Measurements from ENCODE around the gene VWA5A. TPM values are rescaled to one million over a fixed set of nuclear protein-coding genes. Genes with fewer than 3 reads are reported as not detected.

The VWA5A gene
- total and polyA plus RNA-seq, 2 experiments from 2014 or later: 7.5 to 8.2 TPM

DNA sequence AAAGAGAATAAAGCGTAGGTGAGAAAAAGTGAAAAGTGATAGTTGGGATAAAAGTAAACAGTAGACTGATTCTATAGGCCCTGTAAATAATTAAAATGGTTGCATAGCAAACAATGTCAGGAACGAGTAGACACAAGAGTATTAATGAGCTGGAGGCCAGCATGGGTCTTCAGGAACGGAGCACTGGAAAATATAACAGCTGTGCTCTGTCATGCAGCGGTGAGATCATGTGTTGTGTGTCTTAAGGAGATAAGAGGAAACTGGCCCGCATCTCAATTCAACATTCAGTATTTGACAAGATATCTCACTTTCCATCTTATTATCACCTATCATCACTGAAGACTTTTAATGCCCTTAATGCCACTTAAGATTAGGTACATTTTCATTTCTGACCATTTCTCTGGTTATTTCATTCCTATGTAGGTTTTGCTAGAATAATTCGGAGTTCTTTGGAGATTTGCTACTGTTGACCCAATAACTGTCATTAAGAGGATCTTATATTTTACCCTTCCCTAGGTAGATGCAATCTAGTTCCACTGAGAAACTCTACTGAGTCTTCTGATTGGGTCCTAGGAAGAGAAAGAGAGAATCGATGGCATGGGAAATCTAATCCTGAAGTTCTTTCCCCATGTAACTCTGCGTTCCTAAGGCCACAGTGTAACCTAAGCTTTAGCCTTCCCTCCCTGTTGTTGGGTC lies 35.5 kb upstream of the VWA5A start:
- no peak overlapping the region for H3K27ac ChIP-seq
- H3F3A ChIP-seq (ENCODE audit: insufficient read depth): no peaks in the 10 kb centered on the region
- H3K27me3 ChIP-seq (replicated peaks; ENCODE audit: insufficient read depth): peaks cover 58% of the 10 kb centered on the region
- 64 to 66% methylated on average over 8 of the region's 8 CpGs for WGBS, 2 experiments (ENCODE audit: low coverage in 1 of 2, low lambda C conversion rate in 2 of 2, missing lambda C conversion rate in 2 of 2)
- H3K79me2 ChIP-seq (ENCODE audit: insufficient read depth): no peaks in the 10 kb centered on the region
- in situ Hi-C loops (cut with MboI): loop anchor here (10.0 kb wide), 1 partner anchor 115 kb away; no protein-coding TSS in a partner anchor
- no peaks in the 10 kb centered on the region for H3K36me3 ChIP-seq (ENCODE audit: low read depth)
- no peaks in the 10 kb centered on the region for H3K9me2 ChIP-seq (ENCODE audit: insufficient read depth)
- H3K4me3 ChIP-seq: no peak overlapping the region
- no peaks in the 10 kb centered on the region for H4K20me1 ChIP-seq (ENCODE audit: insufficient read depth)
- no peak overlapping the region for H2AFZ ChIP-seq
- no peak overlapping the region for H3K4me2 ChIP-seq (ENCODE audit: unreplicated experiment)
- H3K4me1 ChIP-seq (ENCODE audit: insufficient read depth): no peaks in the 10 kb centered on the region
- TF ChIP-seq EZH2phosphoT487 (IDR thresholded peaks at IDR 0.05; ENCODE audit: insufficient read depth, low read depth) (no peak), EZH2 (IDR thresholded peaks at IDR 0.05; ENCODE audit: insufficient read depth, poor library complexity, severe bottlenecking) (no peak)
- H3K9ac ChIP-seq: no peak overlapping the region
- H3K9me3 ChIP-seq (ENCODE audit: low read depth): no peaks in the 10 kb centered on the region
- DNase-seq: no peak

- Histone ChIP-seq H3K4me1 (ENCODE audit: insufficient read depth) (no peaks in the 10 kb centered on the region), H4K20me1 (ENCODE audit: insufficient read depth) (no peaks in the 10 kb centered on the region), H3K36me3 (ENCODE audit: low read depth) (no peaks in the 10 kb centered on the region), H3K4me3 (no peak overlapping the region), H2AFZ (no peak overlapping the region), H3K9ac (no peak overlapping the region), H3F3A (ENCODE audit: insufficient read depth) (no peaks in the 10 kb centered on the region), H3K9me3 (ENCODE audit: low read depth) (no peaks in the 10 kb centered on the region), H3K27me3 (replicated peaks; ENCODE audit: insufficient read depth) (peaks cover 58% of the 10 kb centered on the region), H3K4me2 (ENCODE audit: unreplicated experiment) (no peak overlapping the region), H3K27ac (no peak overlapping the region), H3K79me2 (ENCODE audit: insufficient read depth) (no peaks in the 10 kb centered on the region), H3K9me2 (ENCODE audit: insufficient read depth) (no peaks in the 10 kb centered on the region)
- no peak for TF ChIP-seq EZH2phosphoT487 (IDR thresholded peaks at IDR 0.05; ENCODE audit: insufficient read depth, low read depth)
- no peak for TF ChIP-seq EZH2 (IDR thresholded peaks at IDR 0.05; ENCODE audit: insufficient read depth, poor library complexity, severe bottlenecking)
- 67 to 70% methylated on average over 8 of the region's 8 CpGs for WGBS, 2 experiments (ENCODE audit: low coverage in 1 of 2, low lambda C conversion rate in 2 of 2, missing lambda C conversion rate in 2 of 2)
- no peak for DNase-seq
- in situ Hi-C loops (cut with MboI): no loop called here
Measured at GRCh38 chr11:124080327-124081001, 34.8 kb upstream of the VWA5A start.

DNA sequence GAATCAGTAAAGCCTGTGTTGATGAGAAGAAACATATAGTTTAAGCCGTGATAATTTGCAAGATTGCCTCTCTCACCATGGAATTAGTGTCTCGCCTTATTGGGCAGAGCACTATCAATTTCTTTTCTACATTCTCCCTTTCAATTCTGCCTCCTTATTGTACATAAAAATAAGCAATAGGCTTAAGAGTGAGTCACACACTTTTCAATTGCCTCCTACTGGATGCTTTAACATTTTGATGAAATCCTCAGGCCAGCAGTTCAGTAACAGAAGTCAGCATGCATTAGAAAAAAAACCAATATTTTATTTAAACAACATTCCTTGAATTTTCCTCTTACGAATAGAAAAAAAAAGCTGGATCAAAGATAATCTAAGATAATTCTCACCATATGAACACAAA lies 33.8 kb upstream of the VWA5A start:
- no peaks in the 10 kb centered on the region for H3K36me3 ChIP-seq (ENCODE audit: low read depth)
- H3K9me2 ChIP-seq (ENCODE audit: insufficient read depth): no peaks in the 10 kb centered on the region
- H3K27me3 ChIP-seq (replicated peaks; ENCODE audit: insufficient read depth): peaks cover 48% of the 10 kb centered on the region
- no peaks in the 10 kb centered on the region for H4K20me1 ChIP-seq (ENCODE audit: insufficient read depth)
- no peak overlapping the region for H3K9ac ChIP-seq
- no peaks in the 10 kb centered on the region for H3K9me3 ChIP-seq (ENCODE audit: low read depth)
- H3K4me3 ChIP-seq: no peak overlapping the region
- no peak overlapping the region for H3K27ac ChIP-seq
- in situ Hi-C loops (cut with MboI): no loop called here
- TF ChIP-seq EZH2 (IDR thresholded peaks at IDR 0.05; ENCODE audit: insufficient read depth, poor library complexity, severe bottlenecking) (no peak), EZH2phosphoT487 (IDR thresholded peaks at IDR 0.05; ENCODE audit: insufficient read depth, low read depth) (no peak)
- H3K4me2 ChIP-seq (ENCODE audit: unreplicated experiment): no peak overlapping the region
- H2AFZ ChIP-seq: no peak overlapping the region
- 68 to 76% methylated on average over 3 of the region's 3 CpGs for WGBS, 2 experiments (ENCODE audit: low coverage in 1 of 2, low lambda C conversion rate in 2 of 2, missing lambda C conversion rate in 2 of 2)
- no peaks in the 10 kb centered on the region for H3F3A ChIP-seq (ENCODE audit: insufficient read depth)
- H3K4me1 ChIP-seq (ENCODE audit: insufficient read depth): no peaks in the 10 kb centered on the region
- no peak for DNase-seq
- H3K79me2 ChIP-seq (ENCODE audit: insufficient read depth): no peaks in the 10 kb centered on the region

DNA sequence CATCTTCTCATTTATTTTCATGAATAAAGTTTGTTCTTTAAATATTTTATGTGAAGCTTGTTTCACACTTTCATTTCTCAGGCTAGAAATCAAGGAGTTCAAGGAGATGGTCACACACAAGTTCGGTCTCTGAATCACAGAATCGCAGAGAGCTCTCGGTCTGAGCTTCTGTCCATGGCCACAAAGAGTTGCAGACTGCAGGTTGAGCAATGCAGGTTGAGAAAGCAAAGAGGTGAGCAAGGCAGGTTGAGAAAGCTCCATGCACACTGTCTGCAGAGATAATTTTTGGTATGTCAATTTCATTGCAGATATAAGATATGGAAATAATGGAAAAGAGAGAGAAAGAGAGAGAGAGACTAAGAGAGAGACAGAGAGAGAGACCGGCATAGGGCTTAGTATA lies 32.9 kb upstream of the VWA5A start:
- DNase-seq: no peak
- in situ Hi-C loops (cut with MboI): no loop called here

More for the DNA sequence above, 32.9 kb upstream of the VWA5A start:
- no peak overlapping the region for H3K4me3 ChIP-seq
- 60 to 61% methylated on average over 4 of the region's 4 CpGs for WGBS, 2 experiments (ENCODE audit: low coverage in 1 of 2, low lambda C conversion rate in 2 of 2, missing lambda C conversion rate in 2 of 2)
- no peaks in the 10 kb centered on the region for H4K20me1 ChIP-seq (ENCODE audit: insufficient read depth)
- no peaks in the 10 kb centered on the region for H3F3A ChIP-seq (ENCODE audit: insufficient read depth)
- H3K4me2 ChIP-seq (ENCODE audit: unreplicated experiment): no peak overlapping the region
- no peaks in the 10 kb centered on the region for H3K9me3 ChIP-seq (ENCODE audit: low read depth)
- H3K27me3 ChIP-seq (replicated peaks; ENCODE audit: insufficient read depth): peaks cover 47% of the 10 kb centered on the region
- TF ChIP-seq EZH2phosphoT487 (IDR thresholded peaks at IDR 0.05; ENCODE audit: insufficient read depth, low read depth) (no peak), EZH2 (IDR thresholded peaks at IDR 0.05; ENCODE audit: insufficient read depth, poor library complexity, severe bottlenecking) (no peak)
- H3K9ac ChIP-seq: no peak overlapping the region
- H2AFZ ChIP-seq: no peak overlapping the region
- H3K27ac ChIP-seq: no peak overlapping the region
- no peaks in the 10 kb centered on the region for H3K36me3 ChIP-seq (ENCODE audit: low read depth)
- H3K79me2 ChIP-seq (ENCODE audit: insufficient read depth): no peaks in the 10 kb centered on the region
- H3K4me1 ChIP-seq (ENCODE audit: insufficient read depth): no peaks in the 10 kb centered on the region
- H3K9me2 ChIP-seq (ENCODE audit: insufficient read depth): no peaks in the 10 kb centered on the region

Data from GM23248 (cell line).